Heart right ventricle (tissue), 16 donors: Measurements from ENCODE around the gene RCOR2. TPM values are rescaled to one million over a fixed set of nuclear protein-coding genes. Genes with fewer than 3 reads are reported as not detected.

Experiments
- ATAC-seq, 8 donors: fragments of 200-7000 bp; cut with Tn5 transposase; one replicate each; pipeline ENCODE4 v1.9.1; 2020; ENCODE audit warnings: mild to moderate bottlenecking in 8 of 8, moderate library complexity in 8 of 8, moderate number of reproducible peaks in 1 of 8
- DNase-seq, 2 donors: peaks; one replicate each; pipeline ENCODE4 v3.0.0-alpha.2; 2020
- H3K27ac ChIP-seq, 10 donors: fragments of 200-600 bp; sonication (generic) in 2 of 10; one replicate each; pipeline versions ENCODE4 v1.5.0 to v1.8.0; 2020 to 2022; ENCODE audit warnings: mild to moderate bottlenecking in 3 of 10
- H3K27me3 ChIP-seq, 7 donors: fragments of 200-600 bp; one replicate each; pipeline ENCODE4 v1.8.0; 2021 to 2022; ENCODE audit warnings: mild to moderate bottlenecking in 2 of 7
- H3K36me3 ChIP-seq, 9 donors: fragments of 200-600 bp; sonication (generic) in 1 of 9; one replicate each; pipeline versions ENCODE4 v1.5.0 to v1.8.0; 2020 to 2022; ENCODE audit warnings: mild to moderate bottlenecking in 2 of 9
- H3K4me1 ChIP-seq, 9 donors: fragments of 200-600 bp; sonication (generic) in 1 of 9; one replicate each; pipeline versions ENCODE4 v1.5.0 to v1.8.0; 2020 to 2022; ENCODE audit warnings: mild to moderate bottlenecking in 4 of 9
- H3K4me3 ChIP-seq, 10 donors: fragments of 200-600 bp; sonication (generic) in 2 of 10; one replicate each; pipeline versions ENCODE4 v1.5.0 to v1.8.0; 2020 to 2022; ENCODE audit warnings: mild to moderate bottlenecking in 7 of 10, moderate library complexity in 2 of 10
- H3K9me3 ChIP-seq, 11 donors: fragments of 200-600 bp in 10 of 11; sonication (generic) in 2 of 11; one replicate each; pipeline versions ENCODE4 v1.5.0 to v1.8.0; 2013 to 2022; ENCODE audit warnings: mild to moderate bottlenecking in 2 of 11, control low read depth in 1 of 11, moderate library complexity in 1 of 11
- WGBS, 2 donors: extraction: QIAGEN DNeasy Blood & Tissue Kit; methylation state at CpG; one replicate each; pipeline ENCODE4 v1.1.7; 2013; ENCODE audit warnings: inconsistent platforms in 1 of 2; 5-methylcytosine and 5-hydroxymethylcytosine counted together
- intact Hi-C, 10 donors: fragments of 100-400 bp; cut with DNase I; formaldehyde crosslinking; loops; one replicate each; pipeline versions ENCODE4 v1.11.1 to v1.14.2; 2022
- polyA plus RNA-seq, 2 donors: library from polyadenylated mRNA; stranded (reverse); fragments of 200-250 nt; gene quantifications; one replicate each; pipeline ENCODE4 v1.2.3, GENCODE V29; 2013
- total RNA-seq, 10 donors: library from RNA; stranded (reverse); fragmentation: NEBNext Ultra II Directional in 3 of 10; extraction: Animal tissue kit (Norgen Biotek cat#: 25700) in 3 of 10; gene quantifications; one replicate each; pipeline versions ENCODE4 v1.2.1 to v1.2.4, GENCODE V29; 2021 to 2023
- TF ChIP-seq, protein P1 (sequence below), 9 donors: fragments of 200-600 bp; sonication (generic) in 2 of 9; IDR thresholded peaks; one replicate each; pipeline versions ENCODE4 v1.5.0 to v1.8.0; 2021 to 2022; ENCODE audit warnings: antibody characterized with exemption in 9 of 9, mild to moderate bottlenecking in 5 of 9, moderate library complexity in 1 of 9
- donor health status: Arrhythmogenic right ventricular cardiomyopathy.
- donor health status: ischemic (EF 13 %, LVEDD 7.1; RV severe dilation, severe dysfunction).
- donor health status: healthy with polysubstance abuse.
- donor health status: DM: no; HTN: yes; CAD: no.
- donor health status: DM: no; HTN: no; CAD: no.
- donor health status: ischemic (EF 25% LVEDD 6.9; RV normal size, moderate dysfunction).
- donor health status: ischemic (EF 25% LVEDD 5.7; RV mildly dilated, moderate dysfunction).
- donor health status: healthy.
- donor health status: DM: yes; HTN: yes; CAD: no.
- donor health status: Ischemic cardiomyopathy.
- donor health status: ischemic (EF 35%, LVEDD 5.7; RV mildly dilated, moderate dysfunction).
- donor health status: nonischemic (EF 11% LVEDD 7.7; RV severe dilation, severe dysfunction).
- donor health status: DM: yes; HTN: yes; CAD: no.
- donor health status: PGD.
- donor health status: ischemic (EF 29% LVEDD 5.4; RV normal size, mild dysfunction).
- donor health status: nonischemic (EF 23%, LVEDD 6.1; RV moderate dilation, normal function).

Gene RCOR2
- total and polyA plus RNA-seq, 12 donors: 1.1 to 8.4 (median 5.0) TPM

DNA sequence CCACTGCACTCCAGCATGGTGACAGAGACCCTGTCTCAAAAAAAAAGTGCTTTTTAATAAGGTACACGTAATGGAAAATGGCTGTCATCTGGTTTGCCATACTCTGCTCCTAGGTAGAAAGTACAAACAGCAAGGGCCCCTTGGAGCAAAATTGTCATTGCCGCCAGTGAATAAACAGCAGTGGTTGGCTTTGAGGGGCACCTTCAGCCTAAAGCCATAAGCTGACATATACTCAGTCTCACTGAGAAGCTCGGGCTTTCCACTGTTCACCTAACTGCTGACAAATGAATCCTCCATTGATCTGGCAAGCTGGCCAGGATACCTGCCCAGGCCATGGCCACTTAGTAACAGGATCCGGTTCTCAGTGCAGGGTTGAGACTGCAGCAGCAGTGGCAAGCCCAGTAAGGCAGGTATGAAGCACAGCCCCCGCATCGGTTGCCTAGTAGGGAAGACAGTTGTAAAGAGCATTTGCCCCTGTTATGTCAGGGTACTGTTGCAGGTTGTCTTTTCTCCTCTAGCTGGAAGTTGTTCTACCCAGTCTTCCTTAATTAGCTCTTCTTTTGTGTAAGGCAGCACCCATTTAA lies 39.2 kb downstream of the RCOR2 start:
- 84 to 91% methylated on average over 6 of the region's 6 CpGs for WGBS, 2 donors
- H3K4me1 ChIP-seq: peaks cover 12 to 83% (median 76%) of the 10 kb centered on the region in 9 donors
- intact Hi-C loops: no loop called here

DNA sequence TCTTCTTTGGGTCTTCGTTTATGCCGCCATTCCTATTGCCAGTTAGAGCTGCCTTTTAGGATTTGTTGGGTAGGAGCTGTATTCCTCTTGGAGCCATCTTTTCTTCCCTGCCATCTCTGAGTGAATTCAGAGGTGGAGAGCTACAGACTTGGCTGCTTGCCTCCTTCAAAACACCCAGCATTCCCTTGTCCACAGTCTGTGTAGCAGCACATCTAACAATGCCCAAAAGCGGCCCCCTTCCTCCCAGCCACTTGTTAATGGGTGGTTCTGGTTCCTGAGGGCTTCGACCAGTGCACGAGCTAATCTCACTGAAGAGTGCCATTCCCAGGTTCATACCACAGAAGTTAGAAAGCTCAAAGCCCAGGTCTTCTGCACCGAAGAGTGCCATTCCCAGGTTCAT lies 40.3 kb downstream of the RCOR2 start:
- H3K36me3 ChIP-seq: peaks cover 0 to 18% (median 0%) of the 10 kb centered on the region in 9 donors
- TF ChIP-seq, protein P1, sequence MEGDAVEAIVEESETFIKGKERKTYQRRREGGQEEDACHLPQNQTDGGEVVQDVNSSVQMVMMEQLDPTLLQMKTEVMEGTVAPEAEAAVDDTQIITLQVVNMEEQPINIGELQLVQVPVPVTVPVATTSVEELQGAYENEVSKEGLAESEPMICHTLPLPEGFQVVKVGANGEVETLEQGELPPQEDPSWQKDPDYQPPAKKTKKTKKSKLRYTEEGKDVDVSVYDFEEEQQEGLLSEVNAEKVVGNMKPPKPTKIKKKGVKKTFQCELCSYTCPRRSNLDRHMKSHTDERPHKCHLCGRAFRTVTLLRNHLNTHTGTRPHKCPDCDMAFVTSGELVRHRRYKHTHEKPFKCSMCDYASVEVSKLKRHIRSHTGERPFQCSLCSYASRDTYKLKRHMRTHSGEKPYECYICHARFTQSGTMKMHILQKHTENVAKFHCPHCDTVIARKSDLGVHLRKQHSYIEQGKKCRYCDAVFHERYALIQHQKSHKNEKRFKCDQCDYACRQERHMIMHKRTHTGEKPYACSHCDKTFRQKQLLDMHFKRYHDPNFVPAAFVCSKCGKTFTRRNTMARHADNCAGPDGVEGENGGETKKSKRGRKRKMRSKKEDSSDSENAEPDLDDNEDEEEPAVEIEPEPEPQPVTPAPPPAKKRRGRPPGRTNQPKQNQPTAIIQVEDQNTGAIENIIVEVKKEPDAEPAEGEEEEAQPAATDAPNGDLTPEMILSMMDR (IDR thresholded peaks at IDR 0.05): no peak
- H3K4me1 ChIP-seq: peaks cover 12 to 93% (median 83%) of the 10 kb centered on the region in 9 donors
- H3K27me3 ChIP-seq: no peaks in the 10 kb centered on the region
- H3K4me3 ChIP-seq: no peak overlapping the region
- no peaks in the 10 kb centered on the region for H3K9me3 ChIP-seq
- peak overlapping the region in 4 of 10 donors; percentile 3 to 90 (median 53) for H3K27ac ChIP-seq
- intact Hi-C loops: no loop called here
- DNase-seq (no peak), ATAC-seq (no peak)
- WGBS, 2 donors: 67 to 79% methylated on average over 6 of the region's 6 CpGs

More for the DNA sequence above, 39.2 kb downstream of the RCOR2 start:
- H3K36me3 ChIP-seq: peaks cover 0 to 18% (median 0%) of the 10 kb centered on the region in 9 donors
- DNase-seq (no peak), ATAC-seq (no peak)
- TF ChIP-seq, protein P1 (IDR thresholded peaks at IDR 0.05): no peak
- H3K4me3 ChIP-seq: no peak overlapping the region
- no peaks in the 10 kb centered on the region for H3K9me3 ChIP-seq
- no peaks in the 10 kb centered on the region for H3K27me3 ChIP-seq
- H3K27ac ChIP-seq: peak overlapping the region in 1 of 10 donors; percentile 1

DNA sequence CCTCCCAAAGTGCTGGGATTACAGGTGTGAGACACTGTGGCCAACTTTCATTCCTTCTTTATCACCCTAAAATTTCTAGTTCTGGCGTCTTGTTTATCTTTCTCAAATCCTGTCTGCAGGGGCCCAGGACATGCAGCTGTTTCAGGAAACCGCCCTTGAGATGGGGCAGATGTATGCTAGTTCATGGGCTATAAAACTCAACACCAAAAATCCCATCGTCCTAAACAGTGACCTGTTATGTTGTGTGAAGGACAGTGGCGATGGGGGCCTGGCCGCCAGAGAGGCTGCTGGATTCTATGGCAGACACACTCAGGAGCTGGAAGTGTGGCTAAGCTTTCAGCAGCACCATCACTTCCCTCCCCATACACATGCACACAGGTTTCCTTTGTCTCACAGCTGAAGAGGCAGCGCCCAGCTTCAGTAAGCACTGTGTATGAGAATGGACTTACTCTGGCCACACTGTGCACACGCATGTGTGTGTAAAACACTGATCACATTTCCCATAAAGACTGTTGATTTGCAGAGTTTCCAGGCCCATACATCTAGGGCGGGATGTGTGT lies 41.4 kb downstream of the RCOR2 start:
- ATAC-seq (no peak), DNase-seq (no peak)
- Histone ChIP-seq H3K9me3 (no peaks in the 10 kb centered on the region), H3K27ac (peak overlapping the region in 7 of 10 donors; percentile 27 to 90 (median 78)), H3K4me1 (peaks cover 14 to 96% (median 83%) of the 10 kb centered on the region in 9 donors), H3K27me3 (no peaks in the 10 kb centered on the region), H3K36me3 (peaks cover 0 to 18% (median 0%) of the 10 kb centered on the region in 9 donors), H3K4me3 (no peak overlapping the region)
- TF ChIP-seq, protein P1 (IDR thresholded peaks at IDR 0.05): no peak
- 70 to 78% methylated on average over 8 of the region's 8 CpGs for WGBS, 2 donors
- intact Hi-C loops: no loop called here

DNA sequence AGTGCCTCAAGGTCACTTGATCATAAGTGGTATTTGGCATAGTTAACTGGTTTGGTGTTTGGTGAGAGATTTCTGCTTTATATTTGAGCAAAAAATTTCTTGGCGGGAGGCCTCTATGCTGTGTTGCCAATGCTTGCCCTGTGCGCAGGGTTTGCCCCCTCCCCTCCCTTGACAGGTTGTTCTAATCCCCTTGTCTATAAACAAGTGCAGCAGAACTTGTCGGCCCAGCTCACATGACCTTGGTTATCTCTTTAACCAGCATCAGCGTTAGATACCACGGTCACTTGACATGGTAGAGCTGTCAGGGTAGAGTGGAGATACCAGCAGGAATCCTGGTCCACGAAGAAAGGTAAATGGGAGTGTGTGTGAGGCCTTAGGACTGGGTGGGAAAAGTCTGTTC lies 42.5 kb downstream of the RCOR2 start:
- Histone ChIP-seq H3K36me3 (peaks cover 0 to 18% (median 0%) of the 10 kb centered on the region in 9 donors), H3K4me1 (peaks cover 20 to 96% (median 83%) of the 10 kb centered on the region in 9 donors), H3K27me3 (no peaks in the 10 kb centered on the region), H3K9me3 (no peaks in the 10 kb centered on the region), H3K27ac (peak overlapping the region; percentile 48 to 90 (median 79)), H3K4me3 (no peak overlapping the region)
- peak in 6 of 8 donors; percentile 2 to 67 (median 35) for ATAC-seq
- 43 to 53% methylated on average over 6 of the region's 6 CpGs for WGBS, 2 donors
- TF ChIP-seq, protein P1 (IDR thresholded peaks at IDR 0.05): no peak
- DNase-seq: peak in 1 of 2 donors; percentile 48
- intact Hi-C loops: loop anchor here in 5 of 10 donors (5.0 kb wide), 2 partner anchors 37 to 43 kb away; partner anchors contain the start of genes MARK2 (in 5 of the 5) and RCOR2 (in 1 of the 5)
